B cell (primary cell): ENCODE measurements around the gene NUDT3. TPM values are rescaled to one million over a fixed set of nuclear protein-coding genes. Genes with fewer than 3 reads are reported as not detected.
A peak's percentile ranks its signal among the peaks of the same experiment; 100 is the strongest.

Source experiments
- ATAC-seq: fragments of 200-7000 bp; cut with Tn5 transposase; one replicate; pipeline ENCODE4 v1.10.0; 2021; ENCODE audit warnings: low read depth, mild to moderate bottlenecking, moderate number of reproducible peaks, moderate library complexity
- CTCF ChIA-PET: fragments of 350-600 bp; sonication (Branson Sonifier 250); formaldehyde crosslinking; loops from one replicate; lab custom pipeline; 2021; ENCODE audit warnings: antibody characterized with exemption, inconsistent platforms; lab: Charles Lee
- POLR2A ChIA-PET: fragments of 350-600 bp; sonication (Branson Sonifier 250); formaldehyde crosslinking; loops from one replicate; lab custom pipeline; 2021; ENCODE audit warnings: antibody characterized with exemption; lab: Charles Lee
- DNase-seq: peaks from one replicate; pipeline ENCODE4 v3.0.0; 2013
- H2AFZ ChIP-seq: 2 replicates; pipeline ENCODE4 v1.6.1; 2012; ENCODE audit warnings: mild to moderate bottlenecking, low read depth, low read length; ENCODE audit not compliant: insufficient read depth, poor library complexity, severe bottlenecking
- H3K27ac ChIP-seq, 2 donors: 1 replicate in 1 of 2; 2 replicates in 1 of 2; pipeline ENCODE4 v1.5.1; 2012 to 2013; ENCODE audit warnings: low read length in 2 of 2, mild to moderate bottlenecking in 2 of 2, moderate library complexity in 1 of 2
- H3K27me3 ChIP-seq, 4 experiments: fragments of 200-600 bp in 1 of 4; sonication (generic) in 1 of 4; replicated peaks in 1 of 4; 1 replicate in 2 of 4; 2 replicates in 2 of 4; pipeline versions ENCODE4 v1.6.1 to v1.7.0; 2013 to 2016; ENCODE audit warnings: low read length in 3 of 4, mild to moderate bottlenecking in 2 of 4, mixed read lengths in 1 of 4, moderate library complexity in 1 of 4; ENCODE audit not compliant: insufficient read depth in 4 of 4, control insufficient read depth in 3 of 4; ENCODE audit errors: control extremely low read depth in 1 of 4
- H3K36me3 ChIP-seq, 2 experiments: replicated peaks in 1 of 2; 1 replicate in 1 of 2; 2 replicates in 1 of 2; pipeline versions ENCODE4 v1.6.1 to v1.7.1; 2013; ENCODE audit warnings: low read length in 1 of 2; ENCODE audit not compliant: insufficient read depth in 2 of 2, control insufficient read depth in 1 of 2; ENCODE audit errors: control extremely low read depth in 1 of 2, extremely low read depth in 1 of 2
- H3K4me1 ChIP-seq, 2 donors: fragments of 200-600 bp in 1 of 2; sonication (generic) in 1 of 2; 1 replicate in 1 of 2; 2 replicates in 1 of 2; pipeline versions ENCODE4 v1.5.1 to v1.6.1; 2013 to 2017; ENCODE audit warnings: low read length in 2 of 2; ENCODE audit not compliant: control insufficient read depth in 2 of 2, insufficient read depth in 2 of 2
- H3K4me2 ChIP-seq: replicated peaks from 2 replicates; pipeline ENCODE3; 2012; ENCODE audit warnings: mild to moderate bottlenecking, low read depth, low read length; ENCODE audit not compliant: poor library complexity, severe bottlenecking
- H3K4me3 ChIP-seq, 5 experiments: fragments of 200-600 bp in 1 of 5; sonication (generic) in 1 of 5; 1 replicate in 3 of 5; 2 replicates in 2 of 5; pipeline versions ENCODE4 v1.5.1 to v1.7.0; 2011 to 2016; ENCODE audit warnings: low read length in 4 of 5, mild to moderate bottlenecking in 4 of 5, low read depth in 2 of 5, control low read depth in 1 of 5, moderate library complexity in 1 of 5; ENCODE audit not compliant: insufficient read depth in 1 of 5; ENCODE audit errors: control extremely low read depth in 1 of 5, extremely low read depth in 1 of 5
- H3K79me2 ChIP-seq: fragments of 200-600 bp; sonication (generic); one replicate; pipeline ENCODE4 v1.6.0; 2016; ENCODE audit warnings: low read length; ENCODE audit not compliant: control insufficient read depth, insufficient read depth
- H3K9ac ChIP-seq: fragments of 200-600 bp; sonication (generic); 2 replicates; pipeline ENCODE4 v1.6.1; 2017; ENCODE audit warnings: mild to moderate bottlenecking, low read length, moderate library complexity
- H3K9me3 ChIP-seq, 3 donors: one replicate each; pipeline versions ENCODE4 v1.6.1 to v1.7.1; 2013; ENCODE audit warnings: low read length in 2 of 3; ENCODE audit not compliant: control insufficient read depth in 2 of 3, insufficient read depth in 1 of 3; ENCODE audit errors: control extremely low read depth in 1 of 3
- H4K20me1 ChIP-seq: 2 replicates; pipeline ENCODE4 v1.6.0; 2012; ENCODE audit warnings: mild to moderate bottlenecking, low read length; ENCODE audit not compliant: insufficient read depth, control insufficient read depth, poor library complexity, severe bottlenecking
- H3K27ac Mint-ChIP-seq: one replicate; pipeline ENCODE4 v1.8.0; 2021; ENCODE audit warnings: mixed read lengths
- H3K27me3 Mint-ChIP-seq: one replicate; pipeline ENCODE4 v1.8.0; 2021; ENCODE audit warnings: mixed read lengths
- H3K4me1 Mint-ChIP-seq: one replicate; pipeline ENCODE4 v1.8.0; 2021; ENCODE audit warnings: mixed read lengths
- H3K4me3 Mint-ChIP-seq: one replicate; pipeline ENCODE4 v1.8.0; 2021; ENCODE audit warnings: mixed read lengths
- H3K9me3 Mint-ChIP-seq: one replicate; pipeline ENCODE4 v1.8.0; 2022; ENCODE audit warnings: mixed read lengths; ENCODE audit not compliant: insufficient read depth
- CTCF ChIP-seq: fragments of 200-600 bp; IDR thresholded peaks from one replicate; pipeline ENCODE4 v1.8.0; 2022; ENCODE audit warnings: antibody characterized with exemption, mild to moderate bottlenecking
- EZH2 ChIP-seq: IDR thresholded peaks from 2 replicates; pipeline ENCODE4 v1.6.1; 2012; ENCODE audit warnings: borderline replicate concordance, low read depth, mild to moderate bottlenecking, moderate library complexity, low read length; ENCODE audit not compliant: insufficient read depth, poor library complexity, severe bottlenecking
- WGBS: methylation state at CpG from one replicate; pipeline ENCODE4 v1.1.5; 2013; ENCODE audit warnings: missing lambda C conversion rate; ENCODE audit not compliant: insufficient coverage; 5-methylcytosine and 5-hydroxymethylcytosine counted together
- intact Hi-C: fragments of 100-400 bp; cut with micrococcal nuclease; formaldehyde crosslinking; loops from one replicate; pipeline ENCODE4 v1.10.0; 2022
- polyA plus RNA-seq: library from polyadenylated mRNA; depleted of rRNA; stranded (reverse); fragments of >200 nt; gene quantifications from 2 replicates; pipeline ENCODE4 v1.2.3, GENCODE V29; 2012
- total RNA-seq, 2 donors: library from RNA; stranded (reverse); fragments of 120-200 nt in 1 of 2; gene quantifications; 1 replicate in 1 of 2; 2 replicates in 1 of 2; pipeline versions ENCODE4 v1.2.3 to v1.2.4, GENCODE V29; 2013 to 2022

Gene NUDT3
- total and polyA plus RNA-seq, 2 donors (not counting 1 experiment from before 2014, with no cell fraction given) = 18.2 to 37.4 TPM

DNA sequence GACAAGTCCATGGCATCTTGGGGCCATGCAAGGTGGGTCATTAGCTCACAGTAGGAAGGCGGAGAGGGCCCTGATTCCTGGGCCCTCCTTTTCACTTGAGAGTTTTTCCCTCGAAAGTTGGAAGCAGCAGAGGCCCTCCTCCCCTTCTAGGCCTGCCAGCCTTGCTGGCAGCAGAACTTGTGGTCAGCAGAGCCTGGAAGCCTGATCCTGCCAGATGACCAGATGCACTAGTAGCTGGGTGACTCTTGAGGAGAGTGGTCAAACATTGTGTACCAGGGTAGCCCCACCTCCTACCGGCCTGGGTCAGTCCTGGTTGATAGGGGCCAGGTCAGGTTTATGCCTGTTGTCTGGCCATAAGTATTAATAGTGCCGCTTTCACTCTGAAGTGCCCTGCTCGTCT, 159.6 kb downstream of the NUDT3 start:
- H4K20me1 ChIP-seq = peaks cover 3% of the 10 kb centered on the region
- H3K79me2 ChIP-seq = peaks cover 4% of the 10 kb centered on the region
- ATAC-seq (no peak), DNase-seq (no peak)
- H3K36me3 ChIP-seq = no peaks in the 10 kb centered on the region
- Mint-ChIP-seq H3K9me3 (no peaks in the 10 kb centered on the region), H3K4me1 (peaks cover 14% of the 10 kb centered on the region), H3K27ac (peak overlapping the region; percentile 23), H3K27me3 (no peaks in the 10 kb centered on the region), H3K4me3 (no peak overlapping the region)
- no peak overlapping the region for H3K27ac ChIP-seq
- no peak overlapping the region for H3K4me2 ChIP-seq
- no peak overlapping the region for H3K9ac ChIP-seq
- ChIA-PET CTCF (interaction anchor here (1.3 to 1.8 kb wide), 2 partner anchors 15 to 37 kb away, joined by 4 to 6 read pairs; partner anchors contain the start of gene SMIM29), POLR2A (interaction anchor here (1.6 kb wide), 1 partner anchor 9 kb away, joined by 7 read pairs; no protein-coding TSS in a partner anchor)
- whole genome bisulfite sequencing = 87% methylated on average over 5 of the region's 5 CpGs
- H3K9me3 ChIP-seq = no peaks in the 10 kb centered on the region
- no peak overlapping the region for H2AFZ ChIP-seq
- no peaks in the 10 kb centered on the region for H3K27me3 ChIP-seq
- H3K4me1 ChIP-seq = peaks cover 11 to 12% of the 10 kb centered on the region in 2 donors
- H3K4me3 ChIP-seq = no peak overlapping the region
- TF ChIP-seq EZH2 = no peak
- intact Hi-C loops = loop anchor here (10.0 kb wide), 2 partner anchors 462 to 652 kb away; partner anchors contain the start of genes ANKS1A, ILRUN and TAF11

DNA sequence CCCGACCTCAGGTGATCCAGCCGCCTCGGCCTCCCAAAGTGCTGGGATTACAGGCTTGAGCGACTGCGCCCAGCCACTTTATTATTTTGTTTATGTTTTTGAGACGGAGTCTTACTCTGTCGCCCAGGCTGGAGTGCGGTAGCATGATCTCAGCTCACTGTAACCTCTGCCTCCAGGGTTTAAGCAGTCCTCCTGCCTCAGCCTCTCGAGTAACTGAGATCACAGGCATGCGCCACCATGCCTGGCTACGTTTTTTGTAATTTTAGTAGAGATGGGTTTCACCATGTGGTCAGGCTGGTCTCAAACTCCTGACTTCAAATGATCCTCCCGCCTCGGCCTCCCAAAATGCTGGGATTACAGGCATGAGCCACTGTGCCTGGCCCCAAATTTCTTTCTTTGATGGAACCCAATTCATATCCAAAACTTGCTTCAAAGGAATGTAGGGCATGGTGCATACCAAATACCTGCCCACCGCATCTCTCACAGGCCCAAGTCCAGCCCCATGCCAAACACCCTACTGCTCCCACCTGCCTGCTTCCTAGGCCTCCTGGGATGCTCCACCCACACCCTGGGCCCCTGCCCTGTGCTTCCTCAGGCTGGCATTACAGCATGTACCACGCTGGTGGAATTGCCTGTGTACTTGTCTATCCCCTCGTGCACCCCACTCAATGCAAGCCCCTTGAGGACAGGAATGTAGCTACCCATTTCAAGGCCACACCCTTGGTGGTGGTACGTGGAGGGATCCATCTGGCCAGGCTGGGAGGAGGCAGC, 160.7 kb downstream of the NUDT3 start:
- H4K20me1 ChIP-seq = no peaks in the 10 kb centered on the region
- no peak overlapping the region for H3K27ac ChIP-seq
- H3K36me3 ChIP-seq = no peaks in the 10 kb centered on the region
- CTCF ChIA-PET = interaction anchor here (0.6 to 1.3 kb wide), 2 partner anchors 13 to 17 kb away, joined by 3 to 4 read pairs; partner anchors contain the start of gene SMIM29
- H3K79me2 ChIP-seq = no peaks in the 10 kb centered on the region
- H3K4me3 ChIP-seq = no peak overlapping the region
- H2AFZ ChIP-seq = no peak overlapping the region
- Mint-ChIP-seq H3K27ac (no peak overlapping the region), H3K9me3 (no peaks in the 10 kb centered on the region), H3K4me1 (peaks cover 26% of the 10 kb centered on the region), H3K27me3 (no peaks in the 10 kb centered on the region), H3K4me3 (no peak overlapping the region)
- ATAC-seq (no peak), DNase-seq (no peak)
- WGBS = 95% methylated on average over 17 of the region's 17 CpGs
- POLR2A ChIA-PET = interaction anchor here (0.7 kb wide), 1 partner anchor 21 kb away, joined by 3 read pairs; no protein-coding TSS in a partner anchor
- H3K9me3 ChIP-seq = peaks cover 0 to 2% (median 0%) of the 10 kb centered on the region in 3 donors
- no peak overlapping the region for H3K9ac ChIP-seq
- TF ChIP-seq EZH2 = no peak
- no peak for TF ChIP-seq CTCF
- H3K27me3 ChIP-seq = no peaks in the 10 kb centered on the region
- H3K4me1 ChIP-seq = peaks cover 22 to 23% of the 10 kb centered on the region in 2 donors
- H3K4me2 ChIP-seq = no peak overlapping the region
- intact Hi-C loops = loop anchor here (10.0 kb wide), 2 partner anchors 463 to 653 kb away; partner anchors contain the start of genes ANKS1A, ILRUN and TAF11
